Neural progenitor cell (in vitro differentiated cells): ENCODE measurements around the gene ZNF469. TPM values are rescaled to one million over a fixed set of nuclear protein-coding genes. Genes with fewer than 3 reads are reported as not detected.

Experiments
- DNase-seq: peaks from one replicate; pipeline ENCODE4 v3.0.0-alpha.2; 2016; ENCODE audit warnings: low spot score
- H2AFZ ChIP-seq: fragments of 200-600 bp; sonication (generic); replicated peaks from 2 replicates; pipeline ENCODE4 v1.6.1; 2016; ENCODE audit warnings: antibody characterized with exemption
- H3F3A ChIP-seq: fragments of 200-600 bp; sonication (generic); 2 replicates; pipeline ENCODE4 v1.6.1; 2016; ENCODE audit warnings: antibody characterized with exemption, low read depth
- H3K27ac ChIP-seq: fragments of 200-600 bp; sonication (generic); 2 replicates; pipeline ENCODE4 v1.5.1; 2016; ENCODE audit warnings: mild to moderate bottlenecking
- H3K27me3 ChIP-seq: fragments of 200-600 bp; sonication (generic); 2 replicates; pipeline ENCODE4 v1.6.1; 2016; ENCODE audit warnings: mild to moderate bottlenecking, moderate library complexity
- H3K36me3 ChIP-seq: fragments of 200-600 bp; sonication (generic); 2 replicates; pipeline ENCODE4 v1.5.1; 2016
- H3K4me1 ChIP-seq: fragments of 200-600 bp; sonication (generic); 2 replicates; pipeline ENCODE4 v1.6.1; 2016; ENCODE audit warnings: mixed run types
- H3K4me2 ChIP-seq: fragments of 200-600 bp; sonication (generic); 2 replicates; pipeline ENCODE4 v1.6.1; 2016
- H3K4me3 ChIP-seq: fragments of 200-600 bp; sonication (generic); 2 replicates; pipeline ENCODE4 v1.5.1; 2016
- H3K79me2 ChIP-seq: fragments of 200-600 bp; sonication (generic); 2 replicates; pipeline ENCODE4 v1.6.1; 2016; ENCODE audit warnings: low read depth
- H3K9ac ChIP-seq: fragments of 200-600 bp; sonication (generic); 2 replicates; pipeline ENCODE4 v1.6.1; 2016
- H3K9me3 ChIP-seq: fragments of 200-600 bp; sonication (generic); 2 replicates; pipeline ENCODE4 v1.5.1; 2016; ENCODE audit warnings: low read depth
- H4K20me1 ChIP-seq: fragments of 200-600 bp; sonication (generic); 2 replicates; pipeline ENCODE4 v1.6.1; 2016; ENCODE audit warnings: low read depth
- H3K27ac Mint-ChIP-seq: 3 replicates; pipeline ENCODE4 v1.8.0; 2021; ENCODE audit warnings: mixed read lengths
- H3K27me3 Mint-ChIP-seq: 2 replicates; pipeline ENCODE4 v1.8.0; 2022; ENCODE audit warnings: low read depth, mild to moderate bottlenecking, inconsistent platforms, moderate library complexity, mixed read lengths; ENCODE audit not compliant: insufficient read depth
- H3K36me3 Mint-ChIP-seq: 3 replicates; pipeline ENCODE4 v1.8.0; 2021; ENCODE audit warnings: mixed read lengths
- H3K4me1 Mint-ChIP-seq: 3 replicates; pipeline ENCODE4 v1.8.0; 2021; ENCODE audit warnings: mixed read lengths
- H3K4me3 Mint-ChIP-seq: 3 replicates; pipeline ENCODE4 v1.8.0; 2021; ENCODE audit warnings: mild to moderate bottlenecking, moderate library complexity, mixed read lengths
- H3K9me3 Mint-ChIP-seq: 3 replicates; pipeline ENCODE4 v1.8.0; 2020; ENCODE audit warnings: mixed read lengths
- EZH2 ChIP-seq: fragments of 200-600 bp; sonication (generic); IDR thresholded peaks from 2 replicates; pipeline ENCODE4 v1.6.1; 2017; ENCODE audit warnings: antibody characterized with exemption, mild to moderate bottlenecking, moderate library complexity
- EZH2phosphoT487 ChIP-seq: fragments of 200-600 bp; sonication (generic); IDR thresholded peaks from 2 replicates; pipeline ENCODE4 v1.6.1; 2017; ENCODE audit warnings: antibody characterized with exemption
- total RNA-seq: library from RNA; depleted of rRNA; stranded (reverse); fragments of >200 nt; gene quantifications from 2 replicates; pipeline ENCODE4 v1.2.3, GENCODE V29; 2015; ENCODE audit warnings: low replicate concordance
- TF ChIP-seq, protein P1 (sequence below): fragments of 200-600 bp; sonication (generic); IDR thresholded peaks from 2 replicates; pipeline ENCODE4 v1.5.1; 2017; ENCODE audit warnings: antibody characterized with exemption, mild to moderate bottlenecking

The ZNF469 gene
- total RNA-seq, 1 donor from 2014 or later: 0.02 TPM

DNA sequence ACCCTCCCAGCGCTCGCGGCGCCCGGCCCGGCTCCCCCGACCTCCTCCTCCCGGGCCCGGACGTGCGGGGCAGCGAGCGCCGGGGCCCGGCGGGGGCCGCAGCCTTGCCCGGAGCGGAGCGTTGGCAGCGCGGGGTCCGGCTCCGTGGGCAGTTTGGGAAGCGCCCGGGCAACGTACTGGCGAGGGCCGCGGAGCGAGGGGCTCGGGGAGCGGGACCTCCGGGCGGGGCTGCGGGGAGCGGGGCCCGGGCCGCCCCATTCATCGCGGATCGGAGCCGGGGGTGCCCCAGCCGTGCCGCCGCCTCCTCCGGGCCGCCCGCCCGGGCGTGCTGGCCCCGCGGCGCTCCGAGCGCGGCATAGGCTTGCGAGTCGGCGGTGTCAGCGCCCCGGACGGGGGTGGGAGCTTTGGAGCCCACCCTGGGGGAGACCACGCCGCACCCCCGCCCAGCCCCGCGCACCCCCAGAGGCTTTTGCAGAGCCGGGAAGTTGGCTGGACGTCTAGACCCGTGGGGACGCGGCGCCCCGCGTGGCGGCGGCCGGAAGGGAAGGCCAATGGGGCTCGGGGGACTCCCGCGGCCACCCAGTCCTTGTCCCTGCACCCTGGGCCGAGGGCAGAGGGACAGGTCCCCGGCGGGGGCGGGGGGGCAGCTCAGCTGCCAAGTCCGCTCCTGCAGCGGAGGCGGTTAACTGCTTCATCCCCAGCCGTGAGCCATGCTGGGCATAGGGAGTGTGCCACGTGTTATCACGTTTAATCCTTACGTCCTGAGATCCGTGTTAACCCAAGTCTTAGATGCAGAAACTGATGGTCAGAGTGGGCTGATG, 852 bp downstream of the ZNF469 start:
- peak overlapping the region; percentile 77 for H3K4me3 Mint-ChIP-seq
- TF ChIP-seq, protein P1, sequence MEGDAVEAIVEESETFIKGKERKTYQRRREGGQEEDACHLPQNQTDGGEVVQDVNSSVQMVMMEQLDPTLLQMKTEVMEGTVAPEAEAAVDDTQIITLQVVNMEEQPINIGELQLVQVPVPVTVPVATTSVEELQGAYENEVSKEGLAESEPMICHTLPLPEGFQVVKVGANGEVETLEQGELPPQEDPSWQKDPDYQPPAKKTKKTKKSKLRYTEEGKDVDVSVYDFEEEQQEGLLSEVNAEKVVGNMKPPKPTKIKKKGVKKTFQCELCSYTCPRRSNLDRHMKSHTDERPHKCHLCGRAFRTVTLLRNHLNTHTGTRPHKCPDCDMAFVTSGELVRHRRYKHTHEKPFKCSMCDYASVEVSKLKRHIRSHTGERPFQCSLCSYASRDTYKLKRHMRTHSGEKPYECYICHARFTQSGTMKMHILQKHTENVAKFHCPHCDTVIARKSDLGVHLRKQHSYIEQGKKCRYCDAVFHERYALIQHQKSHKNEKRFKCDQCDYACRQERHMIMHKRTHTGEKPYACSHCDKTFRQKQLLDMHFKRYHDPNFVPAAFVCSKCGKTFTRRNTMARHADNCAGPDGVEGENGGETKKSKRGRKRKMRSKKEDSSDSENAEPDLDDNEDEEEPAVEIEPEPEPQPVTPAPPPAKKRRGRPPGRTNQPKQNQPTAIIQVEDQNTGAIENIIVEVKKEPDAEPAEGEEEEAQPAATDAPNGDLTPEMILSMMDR: peak; percentile 51
- TF ChIP-seq EZH2 (peak; percentile 85), EZH2phosphoT487 (peak; percentile 76)
- Histone ChIP-seq H3K9me3 (no peaks in the 10 kb centered on the region), H3K27me3 (peaks cover 65% of the 10 kb centered on the region), H3K9ac (no peak overlapping the region), H3K79me2 (no peaks in the 10 kb centered on the region), H4K20me1 (peaks cover 14% of the 10 kb centered on the region), H3K4me1 (no peaks in the 10 kb centered on the region), H3K27ac (no peak overlapping the region), H3K4me3 (peak overlapping the region; percentile 40), H3K36me3 (no peaks in the 10 kb centered on the region), H2AFZ (no peak overlapping the region), H3F3A (peaks cover 23% of the 10 kb centered on the region), H3K4me2 (peak overlapping the region; percentile 76)
- no peaks in the 10 kb centered on the region for H3K36me3 Mint-ChIP-seq
- DNase-seq: peak; percentile 58
- H3K27me3 Mint-ChIP-seq: peaks cover 29% of the 10 kb centered on the region
- no peaks in the 10 kb centered on the region for H3K9me3 Mint-ChIP-seq
- H3K27ac Mint-ChIP-seq: no peak overlapping the region
- H3K4me1 Mint-ChIP-seq: peaks cover 13% of the 10 kb centered on the region

DNA sequence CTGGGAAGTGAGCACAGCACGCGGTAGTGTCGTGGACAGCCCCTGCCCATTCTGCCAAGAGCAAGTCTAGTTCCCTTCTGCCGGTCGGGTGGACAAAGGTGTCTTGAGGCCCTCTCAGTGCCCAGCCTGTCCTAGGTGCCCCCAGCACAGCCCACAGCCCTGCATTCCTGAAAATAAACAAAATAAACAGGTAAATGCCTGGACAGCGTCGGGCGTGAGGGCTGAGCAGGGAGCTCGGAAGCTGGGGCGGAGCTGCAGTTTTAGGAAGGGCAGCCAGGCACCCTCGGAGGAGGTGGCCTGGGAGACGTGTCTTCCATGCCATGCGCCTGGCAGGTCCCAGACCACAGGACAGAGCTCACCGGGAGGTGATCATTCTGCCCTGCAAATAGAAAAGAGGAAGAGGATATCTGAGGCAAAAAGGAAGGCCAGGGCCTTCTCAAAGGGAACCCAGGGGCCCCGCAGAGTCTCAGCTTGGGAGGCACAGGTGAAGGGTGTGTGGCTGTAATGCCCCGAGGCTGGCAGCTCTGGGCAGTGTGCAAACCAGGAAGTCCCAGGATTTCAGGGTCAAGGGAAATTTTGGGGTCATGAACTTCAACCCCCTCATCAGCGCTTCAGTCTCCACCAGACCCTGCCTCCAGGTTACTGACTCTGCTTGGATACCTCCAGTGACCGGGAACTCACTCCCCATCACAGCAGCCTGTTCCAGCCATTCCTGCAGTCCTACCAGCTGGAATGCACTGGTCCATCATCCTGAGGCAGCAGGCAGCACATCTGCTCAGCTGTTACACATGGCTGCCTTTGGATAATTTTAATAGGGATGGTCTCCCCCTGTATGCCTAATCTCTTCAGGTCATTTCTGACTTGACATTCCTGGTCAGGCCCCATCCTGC, 1.7 kb downstream of the ZNF469 start:
- no peak for DNase-seq
- Histone ChIP-seq H3K36me3 (no peaks in the 10 kb centered on the region), H4K20me1 (peaks cover 14% of the 10 kb centered on the region), H3K9me3 (no peaks in the 10 kb centered on the region), H3F3A (peaks cover 23% of the 10 kb centered on the region), H3K27me3 (peaks cover 65% of the 10 kb centered on the region), H2AFZ (no peak overlapping the region), H3K4me3 (no peak overlapping the region), H3K79me2 (no peaks in the 10 kb centered on the region), H3K27ac (no peak overlapping the region), H3K4me1 (no peaks in the 10 kb centered on the region), H3K4me2 (peak overlapping the region; percentile 76), H3K9ac (no peak overlapping the region)
- Mint-ChIP-seq H3K27ac (no peak overlapping the region), H3K4me1 (peaks cover 13% of the 10 kb centered on the region), H3K4me3 (peak overlapping the region; percentile 77), H3K9me3 (no peaks in the 10 kb centered on the region), H3K27me3 (peaks cover 31% of the 10 kb centered on the region), H3K36me3 (no peaks in the 10 kb centered on the region)
- TF ChIP-seq EZH2phosphoT487: peak; percentile 30
- TF ChIP-seq, protein P1: no peak
- peak; percentile 19 for TF ChIP-seq EZH2

GRCh38 chr16:88385112-88385594, 2.4 kb downstream of the ZNF469 start:
- peaks cover 65% of the 10 kb centered on the region for H3K27me3 ChIP-seq
- H3K4me1 Mint-ChIP-seq: peaks cover 13% of the 10 kb centered on the region
- no peaks in the 10 kb centered on the region for H3K79me2 ChIP-seq
- no peaks in the 10 kb centered on the region for H3K9me3 ChIP-seq
- no peaks in the 10 kb centered on the region for H3K4me1 ChIP-seq
- peaks cover 14% of the 10 kb centered on the region for H4K20me1 ChIP-seq
- H3K4me2 ChIP-seq: no peak overlapping the region
- H3K36me3 Mint-ChIP-seq: no peaks in the 10 kb centered on the region
- no peak overlapping the region for H3K4me3 Mint-ChIP-seq
- DNase-seq: no peak
- H3K27ac ChIP-seq: no peak overlapping the region
- H3K9ac ChIP-seq: no peak overlapping the region
- H3F3A ChIP-seq: peaks cover 22% of the 10 kb centered on the region
- H3K4me3 ChIP-seq: no peak overlapping the region
- H3K27ac Mint-ChIP-seq: no peak overlapping the region
- peaks cover 31% of the 10 kb centered on the region for H3K27me3 Mint-ChIP-seq
- TF ChIP-seq, protein P1: no peak
- TF ChIP-seq EZH2phosphoT487: no peak
- TF ChIP-seq EZH2: no peak
- H3K36me3 ChIP-seq: no peaks in the 10 kb centered on the region
- H3K9me3 Mint-ChIP-seq: no peaks in the 10 kb centered on the region
- no peak overlapping the region for H2AFZ ChIP-seq
